Measurements from ENCODE around the gene COPE. TPM values are rescaled to one million over a fixed set of nuclear protein-coding genes. Genes with fewer than 3 reads are reported as not detected.

COPE gene
- total and polyA plus RNA-seq, 2 of the 8 experiments (the other 6 are each of a cell fraction or from before 2014, with no cell fraction given): 178 to 356 TPM

DNA sequence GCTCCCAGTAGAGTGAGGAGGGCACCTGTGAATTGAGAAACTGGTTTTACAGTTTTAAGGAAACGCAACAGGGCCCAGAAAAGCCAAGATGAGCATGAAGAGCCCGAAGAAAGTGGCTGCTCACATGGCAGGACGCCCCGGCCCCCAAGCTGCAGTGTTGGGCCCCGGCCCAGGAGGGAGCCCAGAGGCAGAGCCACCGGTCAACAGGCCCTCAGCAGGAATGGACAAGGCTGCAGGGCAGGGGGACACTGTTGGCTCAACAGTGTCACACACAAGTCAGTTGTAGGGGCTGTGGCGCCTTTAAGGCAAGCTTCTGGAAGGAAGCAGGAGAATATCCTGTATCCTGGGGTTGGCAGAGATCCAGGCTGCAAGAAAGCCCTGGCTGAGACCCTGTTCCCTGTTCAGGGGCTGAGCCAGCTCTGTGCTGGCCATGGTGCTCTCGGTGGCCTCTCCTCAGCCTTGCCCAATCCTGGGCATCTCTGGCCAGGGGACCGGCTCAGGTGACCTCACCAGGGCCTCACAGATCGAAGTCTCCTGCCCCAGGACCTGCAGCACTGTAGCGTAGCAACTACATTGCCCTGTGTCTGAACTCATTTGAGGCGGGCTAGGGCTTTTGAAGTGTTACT is 59.4 kb downstream of the COPE start (continued):
- TF ChIP-seq, protein P1, sequence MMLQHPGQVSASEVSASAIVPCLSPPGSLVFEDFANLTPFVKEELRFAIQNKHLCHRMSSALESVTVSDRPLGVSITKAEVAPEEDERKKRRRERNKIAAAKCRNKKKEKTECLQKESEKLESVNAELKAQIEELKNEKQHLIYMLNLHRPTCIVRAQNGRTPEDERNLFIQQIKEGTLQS (IDR thresholded peaks at IDR 0.05; ENCODE audit: insufficient read depth, low read depth, low read length): no peak
- TF ChIP-seq RAD21 (IDR thresholded peaks at IDR 0.05 in 1 of 2, conservative IDR thresholded peaks at IDR 0.05 in 1 of 2; ENCODE audit: low read depth in 2 of 2, low read length in 2 of 2) (no peak), MAFK (IDR thresholded peaks at IDR 0.05; ENCODE audit: low read depth, low read length) (no peak)
